Heart right ventricle (tissue), 16 donors: ENCODE data around the gene DIP2C. TPM values are rescaled to one million over a fixed set of nuclear protein-coding genes. Genes with fewer than 3 reads are reported as not detected.

ENCODE experiments used
- ATAC-seq, 8 donors: fragments of 200-7000 bp; cut with Tn5 transposase; one replicate each; pipeline ENCODE4 v1.9.1; 2020; ENCODE audit warnings: mild to moderate bottlenecking in 8 of 8, moderate library complexity in 8 of 8, moderate number of reproducible peaks in 1 of 8
- DNase-seq, 2 donors: peaks; one replicate each; pipeline ENCODE4 v3.0.0-alpha.2; 2020
- H3K27ac ChIP-seq, 10 donors: fragments of 200-600 bp; sonication (generic) in 2 of 10; one replicate each; pipeline versions ENCODE4 v1.5.0 to v1.8.0; 2020 to 2022; ENCODE audit warnings: mild to moderate bottlenecking in 3 of 10
- H3K27me3 ChIP-seq, 7 donors: fragments of 200-600 bp; one replicate each; pipeline ENCODE4 v1.8.0; 2021 to 2022; ENCODE audit warnings: mild to moderate bottlenecking in 2 of 7
- H3K36me3 ChIP-seq, 9 donors: fragments of 200-600 bp; sonication (generic) in 1 of 9; one replicate each; pipeline versions ENCODE4 v1.5.0 to v1.8.0; 2020 to 2022; ENCODE audit warnings: mild to moderate bottlenecking in 2 of 9
- H3K4me1 ChIP-seq, 9 donors: fragments of 200-600 bp; sonication (generic) in 1 of 9; one replicate each; pipeline versions ENCODE4 v1.5.0 to v1.8.0; 2020 to 2022; ENCODE audit warnings: mild to moderate bottlenecking in 4 of 9
- H3K4me3 ChIP-seq, 10 donors: fragments of 200-600 bp; sonication (generic) in 2 of 10; one replicate each; pipeline versions ENCODE4 v1.5.0 to v1.8.0; 2020 to 2022; ENCODE audit warnings: mild to moderate bottlenecking in 7 of 10, moderate library complexity in 2 of 10
- H3K9me3 ChIP-seq, 11 donors: fragments of 200-600 bp in 10 of 11; sonication (generic) in 2 of 11; one replicate each; pipeline versions ENCODE4 v1.5.0 to v1.8.0; 2013 to 2022; ENCODE audit warnings: mild to moderate bottlenecking in 2 of 11, control low read depth in 1 of 11, moderate library complexity in 1 of 11
- CTCF ChIP-seq, 9 donors: fragments of 200-600 bp; sonication (generic) in 2 of 9; IDR thresholded peaks; one replicate each; pipeline versions ENCODE4 v1.5.0 to v1.8.0; 2021 to 2022; ENCODE audit warnings: antibody characterized with exemption in 9 of 9, mild to moderate bottlenecking in 5 of 9, moderate library complexity in 1 of 9
- WGBS, 2 donors: extraction: QIAGEN DNeasy Blood & Tissue Kit; methylation state at CpG; one replicate each; pipeline ENCODE4 v1.1.7; 2013; ENCODE audit warnings: inconsistent platforms in 1 of 2; 5-methylcytosine and 5-hydroxymethylcytosine counted together
- intact Hi-C, 10 donors: fragments of 100-400 bp; cut with DNase I; formaldehyde crosslinking; loops; one replicate each; pipeline versions ENCODE4 v1.11.1 to v1.14.2; 2022
- polyA plus RNA-seq, 2 donors: library from polyadenylated mRNA; stranded (reverse); fragments of 200-250 nt; gene quantifications; one replicate each; pipeline ENCODE4 v1.2.3, GENCODE V29; 2013
- total RNA-seq, 10 donors: library from RNA; stranded (reverse); fragmentation: NEBNext Ultra II Directional in 3 of 10; extraction: Animal tissue kit (Norgen Biotek cat#: 25700) in 3 of 10; gene quantifications; one replicate each; pipeline versions ENCODE4 v1.2.1 to v1.2.4, GENCODE V29; 2021 to 2023
- donor health status: Arrhythmogenic right ventricular cardiomyopathy.
- donor health status: ischemic (EF 13 %, LVEDD 7.1; RV severe dilation, severe dysfunction).
- donor health status: healthy with polysubstance abuse.
- donor health status: DM: no; HTN: yes; CAD: no.
- donor health status: DM: no; HTN: no; CAD: no.
- donor health status: ischemic (EF 25% LVEDD 6.9; RV normal size, moderate dysfunction).
- donor health status: ischemic (EF 25% LVEDD 5.7; RV mildly dilated, moderate dysfunction).
- donor health status: healthy.
- donor health status: DM: yes; HTN: yes; CAD: no.
- donor health status: Ischemic cardiomyopathy.
- donor health status: ischemic (EF 35%, LVEDD 5.7; RV mildly dilated, moderate dysfunction).
- donor health status: nonischemic (EF 11% LVEDD 7.7; RV severe dilation, severe dysfunction).
- donor health status: DM: yes; HTN: yes; CAD: no.
- donor health status: PGD.
- donor health status: ischemic (EF 29% LVEDD 5.4; RV normal size, mild dysfunction).
- donor health status: nonischemic (EF 23%, LVEDD 6.1; RV moderate dilation, normal function).

Gene DIP2C
- total and polyA plus RNA-seq, 12 donors = 7.1 to 48.2 (median 33.7) TPM

GRCh38 chr10:406976-407375 is 282.5 kb downstream of the DIP2C start:
- Histone ChIP-seq H3K27ac (no peak overlapping the region), H3K9me3 (no peaks in the 10 kb centered on the region), H3K4me1 (peaks cover 0 to 16% (median 0%) of the 10 kb centered on the region in 9 donors), H3K4me3 (no peak overlapping the region), H3K27me3 (no peaks in the 10 kb centered on the region), H3K36me3 (peaks cover 0 to 60% (median 7%) of the 10 kb centered on the region in 9 donors)
- 97 to 98% methylated on average over 13 of the region's 13 CpGs for WGBS, 2 donors
- no peak for TF ChIP-seq CTCF (IDR thresholded peaks at IDR 0.05)
- intact Hi-C loops = no loop called here
- ATAC-seq = no peak
- DNase-seq = no peak

GRCh38 chr10:405648-406047 is 283.8 kb downstream of the DIP2C start:
- no peak for TF ChIP-seq CTCF (IDR thresholded peaks at IDR 0.05)
- Histone ChIP-seq H3K9me3 (no peaks in the 10 kb centered on the region), H3K4me3 (no peak overlapping the region), H3K36me3 (peaks cover 0 to 51% (median 7%) of the 10 kb centered on the region in 9 donors), H3K4me1 (peaks cover 0 to 16% (median 0%) of the 10 kb centered on the region in 9 donors), H3K27ac (no peak overlapping the region), H3K27me3 (no peaks in the 10 kb centered on the region)
- WGBS, 2 donors = 85 to 86% methylated on average over 12 of the region's 12 CpGs
- ATAC-seq (no peak), DNase-seq (no peak)
- intact Hi-C loops = no loop called here

GRCh38 chr10:404991-405390 is 284.5 kb downstream of the DIP2C start:
- no peaks in the 10 kb centered on the region for H3K27me3 ChIP-seq

GRCh38 chr10:404346-404745 is 285.1 kb downstream of the DIP2C start:
- ATAC-seq = no peak
- H3K36me3 ChIP-seq = peaks cover 0 to 62% (median 7%) of the 10 kb centered on the region in 9 donors
- intact Hi-C loops = no loop called here

More at GRCh38 chr10:404991-405390, 284.5 kb downstream of the DIP2C start:
- WGBS, 2 donors = 94 to 96% methylated on average over 9 of the region's 9 CpGs
- DNase-seq = no peak
- intact Hi-C loops = no loop called here
- H3K27ac ChIP-seq = no peak overlapping the region
- ATAC-seq = no peak
- H3K4me3 ChIP-seq = no peak overlapping the region
- no peak for TF ChIP-seq CTCF (IDR thresholded peaks at IDR 0.05)
- peaks cover 0 to 13% (median 0%) of the 10 kb centered on the region in 9 donors for H3K4me1 ChIP-seq
- H3K9me3 ChIP-seq = no peaks in the 10 kb centered on the region
- peaks cover 0 to 55% (median 7%) of the 10 kb centered on the region in 9 donors for H3K36me3 ChIP-seq

More at GRCh38 chr10:404346-404745, 285.1 kb downstream of the DIP2C start:
- Histone ChIP-seq H3K27me3 (no peaks in the 10 kb centered on the region), H3K4me1 (peaks cover 0 to 7% (median 0%) of the 10 kb centered on the region in 9 donors), H3K9me3 (no peaks in the 10 kb centered on the region), H3K27ac (no peak overlapping the region), H3K4me3 (no peak overlapping the region)
- DNase-seq = no peak
- TF ChIP-seq CTCF (IDR thresholded peaks at IDR 0.05) = no peak
- 95 to 96% methylated on average over 4 of the region's 4 CpGs for WGBS, 2 donors
